Karpas-422 (cell line): ENCODE data around the gene ABHD16B. TPM values are rescaled to one million over a fixed set of nuclear protein-coding genes. Genes with fewer than 3 reads are reported as not detected.

Experiments used
- DNase-seq: peaks from one replicate; pipeline ENCODE4 v3.0.0-alpha.2; 2015
- H2AFZ ChIP-seq: fragments of 200-600 bp; sonication (generic); 2 replicates; pipeline ENCODE4 v1.6.1; 2014; ENCODE audit warnings: antibody characterized with exemption, low read length, mixed read lengths
- H3K27ac ChIP-seq: fragments of 200-600 bp; sonication (generic); 2 replicates; pipeline ENCODE4 v1.5.1; 2014; ENCODE audit warnings: mild to moderate bottlenecking, low read length, moderate library complexity
- H3K27me3 ChIP-seq: fragments of 200-600 bp; sonication (generic); 2 replicates; pipeline ENCODE4 v1.6.1; 2014; ENCODE audit warnings: low read length, mixed read lengths
- H3K36me3 ChIP-seq: fragments of 200-600 bp; sonication (generic); 2 replicates; pipeline ENCODE4 v1.6.1; 2014; ENCODE audit warnings: low read length, mixed read lengths; ENCODE audit not compliant: insufficient read depth
- H3K4me1 ChIP-seq: fragments of 200-600 bp; sonication (generic); 2 replicates; pipeline ENCODE4 v1.6.1; 2014; ENCODE audit warnings: mild to moderate bottlenecking, low read length, mixed read lengths
- H3K4me2 ChIP-seq: fragments of 200-600 bp; sonication (generic); 2 replicates; pipeline ENCODE4 v1.6.1; 2014; ENCODE audit warnings: low read length, low read depth, mild to moderate bottlenecking; ENCODE audit not compliant: poor library complexity, severe bottlenecking
- H3K4me3 ChIP-seq: fragments of 200-600 bp; sonication (generic); 2 replicates; pipeline ENCODE4 v1.5.1; 2014; ENCODE audit warnings: mild to moderate bottlenecking, antibody characterized with exemption, low read length, mixed read lengths
- H3K79me2 ChIP-seq: fragments of 200-600 bp; sonication (generic); 2 replicates; pipeline ENCODE4 v1.6.1; 2014; ENCODE audit warnings: mild to moderate bottlenecking, low read length, mixed read lengths
- H3K9ac ChIP-seq: fragments of 200-600 bp; sonication (generic); 2 replicates; pipeline ENCODE4 v1.6.0; 2014; ENCODE audit warnings: low read length
- H3K9me2 ChIP-seq: fragments of 200-600 bp; sonication (generic), shearing (Covaris generic); replicated peaks from 2 replicates; pipeline ENCODE4 v1.6.0; 2014; ENCODE audit warnings: mild to moderate bottlenecking, low read length, moderate library complexity; ENCODE audit not compliant: insufficient read depth
- H3K9me3 ChIP-seq: fragments of 300-700, 200-600 bp; sonication (generic); 2 replicates; pipeline ENCODE4 v1.6.1; 2014; ENCODE audit warnings: low read length, mixed read lengths
- H4K20me1 ChIP-seq: fragments of 200-600 bp; sonication (generic); 2 replicates; pipeline ENCODE4 v1.6.1; 2014; ENCODE audit warnings: mild to moderate bottlenecking, antibody characterized with exemption, low read length, low read depth; ENCODE audit not compliant: insufficient read depth
- total RNA-seq: library from RNA; depleted of rRNA; stranded (reverse); fragments of >200 nt; shearing (Covaris generic); gene quantifications from 2 replicates; pipeline ENCODE4 v1.2.3, GENCODE V29; 2014; ENCODE audit warnings: low replicate concordance

The ABHD16B gene
- total RNA-seq, 1 experiment from 2014 or later: not detected

DNA sequence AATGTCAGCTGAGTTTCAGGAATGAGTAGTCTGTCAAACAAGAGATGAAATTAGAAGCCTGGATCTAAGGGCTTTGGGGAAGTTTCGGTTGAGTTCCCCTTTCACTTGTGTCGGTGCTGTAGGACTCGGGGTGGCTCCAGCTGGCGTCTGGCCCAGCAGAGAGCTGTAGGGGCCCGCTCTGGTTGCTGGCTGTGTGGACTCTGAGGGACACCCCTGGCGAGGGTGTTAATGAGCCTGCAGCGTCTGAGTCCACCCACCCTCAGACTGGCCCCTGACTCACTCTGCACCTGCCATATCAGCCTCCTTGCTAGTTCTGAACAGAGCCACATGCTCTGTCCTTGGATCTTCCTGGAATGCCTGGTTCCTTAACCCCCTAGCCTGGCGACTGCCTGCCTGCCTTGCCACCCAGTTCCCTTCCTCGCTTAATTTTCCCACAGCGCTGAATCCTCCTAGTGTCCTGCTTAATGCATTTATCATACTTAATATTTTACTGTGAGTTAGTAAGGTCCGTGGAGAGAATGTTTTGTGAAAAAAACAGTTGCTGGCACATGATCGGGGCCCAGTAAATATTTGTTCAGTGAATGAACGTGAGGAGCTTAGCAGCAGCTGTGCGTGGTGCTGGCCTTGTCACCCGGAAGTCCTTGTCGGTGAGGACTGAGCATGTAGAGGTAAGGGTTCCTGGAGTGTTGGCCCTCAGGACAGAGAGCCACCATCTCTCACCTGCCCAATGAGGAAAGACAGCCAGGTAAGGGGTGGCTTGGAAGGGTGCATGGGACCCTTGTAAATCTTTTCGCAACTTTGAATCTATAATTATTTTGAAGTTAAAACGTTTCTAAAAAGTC is 35.2 kb downstream of the ABHD16B start:
- H3K79me2 ChIP-seq: peaks cover 61% of the 10 kb centered on the region
- H4K20me1 ChIP-seq: peaks cover 31% of the 10 kb centered on the region; the same call in 1 of the 2 replicates
- peak overlapping the region; percentile 86 for H3K4me2 ChIP-seq
- no peaks in the 10 kb centered on the region for H3K9me2 ChIP-seq
- H3K9ac ChIP-seq: peak overlapping the region; percentile 73
- H3K4me1 ChIP-seq: peaks cover 34% of the 10 kb centered on the region
- no peak overlapping the region for H2AFZ ChIP-seq
- no peaks in the 10 kb centered on the region for H3K27me3 ChIP-seq
- no peaks in the 10 kb centered on the region for H3K36me3 ChIP-seq
- H3K27ac ChIP-seq: peak overlapping the region; percentile 71
- H3K4me3 ChIP-seq: peak overlapping the region; percentile 69
- DNase-seq: peak; percentile 85
- H3K9me3 ChIP-seq: no peaks in the 10 kb centered on the region

GRCh38 chr20:63897978-63898561 is 36.8 kb downstream of the ABHD16B start:
- no peak for DNase-seq
- peaks cover 34% of the 10 kb centered on the region for H3K4me1 ChIP-seq
- no peak overlapping the region for H3K9ac ChIP-seq
- H3K36me3 ChIP-seq: no peaks in the 10 kb centered on the region
- no peak overlapping the region for H3K4me3 ChIP-seq
- no peaks in the 10 kb centered on the region for H3K9me3 ChIP-seq
- H2AFZ ChIP-seq: no peak overlapping the region
- no peaks in the 10 kb centered on the region for H3K27me3 ChIP-seq
- no peaks in the 10 kb centered on the region for H3K9me2 ChIP-seq
- H3K79me2 ChIP-seq: peaks cover 70% of the 10 kb centered on the region
- H3K27ac ChIP-seq: no peak overlapping the region
- peaks cover 31% of the 10 kb centered on the region; the same call in 1 of the 2 replicates for H4K20me1 ChIP-seq
- no peak overlapping the region for H3K4me2 ChIP-seq

GRCh38 chr20:63898882-63899558 is 37.7 kb downstream of the ABHD16B start:
- H3K4me2 ChIP-seq: no peak overlapping the region
- H3K9me2 ChIP-seq: no peaks in the 10 kb centered on the region
- H3K4me1 ChIP-seq: peaks cover 34% of the 10 kb centered on the region

GRCh38 chr20:63900413-63900812 is 39.1 kb downstream of the ABHD16B start:
- no peak for DNase-seq
- H3K79me2 ChIP-seq: peaks cover 94% of the 10 kb centered on the region
- peaks cover 31% of the 10 kb centered on the region for H3K4me1 ChIP-seq
- no peak overlapping the region for H3K4me3 ChIP-seq
- peaks cover 39% of the 10 kb centered on the region; the same call in 1 of the 2 replicates for H4K20me1 ChIP-seq
- no peak overlapping the region for H2AFZ ChIP-seq
- H3K9ac ChIP-seq: no peak overlapping the region
- no peaks in the 10 kb centered on the region for H3K9me3 ChIP-seq
- no peaks in the 10 kb centered on the region for H3K27me3 ChIP-seq
- H3K4me2 ChIP-seq: no peak overlapping the region
- H3K27ac ChIP-seq: no peak overlapping the region
- no peaks in the 10 kb centered on the region for H3K36me3 ChIP-seq
- no peaks in the 10 kb centered on the region for H3K9me2 ChIP-seq

More at GRCh38 chr20:63898882-63899558, 37.7 kb downstream of the ABHD16B start:
- no peaks in the 10 kb centered on the region for H3K36me3 ChIP-seq
- peak; percentile 53 for DNase-seq
- H3K9me3 ChIP-seq: no peaks in the 10 kb centered on the region
- H3K27me3 ChIP-seq: no peaks in the 10 kb centered on the region
- no peak overlapping the region for H3K27ac ChIP-seq
- no peak overlapping the region for H3K9ac ChIP-seq
- H2AFZ ChIP-seq: no peak overlapping the region
- H3K79me2 ChIP-seq: peaks cover 80% of the 10 kb centered on the region
- H3K4me3 ChIP-seq: no peak overlapping the region
- H4K20me1 ChIP-seq: peaks cover 34% of the 10 kb centered on the region; the same call in 1 of the 2 replicates

GRCh38 chr20:63903796-63904561 is 42.7 kb downstream of the ABHD16B start:
- peaks cover 88% of the 10 kb centered on the region for H3K79me2 ChIP-seq
- peaks cover 15% of the 10 kb centered on the region; the same call in 1 of the 2 replicates for H4K20me1 ChIP-seq
- H3K36me3 ChIP-seq: no peaks in the 10 kb centered on the region; the same call in 1 of the 2 replicates
- no peaks in the 10 kb centered on the region for H3K9me3 ChIP-seq
- H3K27me3 ChIP-seq: no peaks in the 10 kb centered on the region
- no peak overlapping the region for H2AFZ ChIP-seq
- no peak overlapping the region for H3K27ac ChIP-seq
- H3K4me1 ChIP-seq: peaks cover 8% of the 10 kb centered on the region
- no peaks in the 10 kb centered on the region for H3K9me2 ChIP-seq
- H3K9ac ChIP-seq: no peak overlapping the region
- H3K4me2 ChIP-seq: no peak overlapping the region
- DNase-seq: no peak
- no peak overlapping the region for H3K4me3 ChIP-seq

- peaks cover 91% of the 10 kb centered on the region for H3K79me2 ChIP-seq
- H2AFZ ChIP-seq: no peak overlapping the region
- H3K9me2 ChIP-seq: no peaks in the 10 kb centered on the region
- H3K36me3 ChIP-seq: no peaks in the 10 kb centered on the region; the same call in 1 of the 2 replicates
- DNase-seq: no peak
- no peaks in the 10 kb centered on the region for H3K9me3 ChIP-seq
- 0 out of 2 replicates have a peak, but pooled peaks cover 8% of the 10 kb centered on the region for H4K20me1 ChIP-seq
- H3K27me3 ChIP-seq: no peaks in the 10 kb centered on the region
- no peaks in the 10 kb centered on the region for H3K4me1 ChIP-seq
- no peak overlapping the region for H3K4me2 ChIP-seq
- H3K4me3 ChIP-seq: no peak overlapping the region
- H3K9ac ChIP-seq: no peak overlapping the region
- no peak overlapping the region for H3K27ac ChIP-seq
These were observed 46.8 kb downstream of the ABHD16B start for GRCh38 chr20:63908008-63908682.

- Histone ChIP-seq H3K27ac (no peak overlapping the region), H3K27me3 (no peaks in the 10 kb centered on the region), H3K36me3 (peaks cover 3% of the 10 kb centered on the region; the same call in 1 of the 2 replicates), H3K4me3 (no peak overlapping the region), H3K4me2 (no peak overlapping the region), H4K20me1 (no peaks in the 10 kb centered on the region), H3K9ac (no peak overlapping the region), H3K9me2 (no peaks in the 10 kb centered on the region), H2AFZ (no peak overlapping the region), H3K79me2 (peaks cover 94% of the 10 kb centered on the region), H3K4me1 (no peaks in the 10 kb centered on the region), H3K9me3 (0 out of 2 replicates have a peak, but pooled peaks cover 3% of the 10 kb centered on the region)
- DNase-seq: no peak
These were observed 49.9 kb downstream of the ABHD16B start for GRCh38 chr20:63911176-63911575.
